DMS114 treated with DMSO at 0.1 percent for 48 hours (cell line): ENCODE measurements around the gene COL18A1.

Experiments used
- DNase-seq: peaks from one replicate; lab custom pipeline; 2025; ENCODE audit not compliant: unreplicated experiment; lab: John Stamatoyannopoulos, UW

COL18A1 gene

DNA sequence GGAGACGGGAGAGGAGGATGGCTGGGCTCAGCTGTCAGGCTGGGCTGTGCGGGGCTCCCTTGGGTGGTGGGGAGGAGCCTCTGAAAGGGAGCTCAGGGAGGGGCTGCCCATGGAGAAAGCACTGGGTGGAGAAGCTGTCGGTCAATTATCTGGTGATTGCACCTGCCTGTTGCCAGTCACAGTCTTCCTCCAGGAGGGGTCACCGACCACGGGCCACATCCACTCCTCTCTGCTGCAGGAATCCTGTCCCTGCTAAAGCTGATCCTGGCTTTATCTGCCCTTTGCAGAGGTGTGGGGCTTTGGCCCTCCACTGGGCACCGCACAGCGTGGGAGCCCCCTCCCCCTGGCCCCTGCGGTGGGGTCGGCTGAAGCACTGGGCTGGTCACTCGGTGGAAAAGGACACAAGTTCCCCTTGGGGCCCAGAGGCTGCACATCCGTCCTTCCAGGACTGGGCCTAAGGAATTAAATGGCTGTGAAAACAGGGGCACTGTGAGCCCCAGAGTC, 21.8 kb upstream of the COL18A1 start:
- no peak for DNase-seq

- DNase-seq = no peak
Observed at GRCh38 chr21:45383615-45384201, 21.3 kb upstream of the COL18A1 start.

- no peak for DNase-seq
Observed at GRCh38 chr21:45384656-45385548, 20.1 kb upstream of the COL18A1 start.

GRCh38 chr21:45385549-45386050, 19.4 kb upstream of the COL18A1 start:
- no peak for DNase-seq

- DNase-seq = no peak
Observed at GRCh38 chr21:45386336-45386727, 18.6 kb upstream of the COL18A1 start.

GRCh38 chr21:45386728-45387371, 18.1 kb upstream of the COL18A1 start:
- no peak for DNase-seq

DNA sequence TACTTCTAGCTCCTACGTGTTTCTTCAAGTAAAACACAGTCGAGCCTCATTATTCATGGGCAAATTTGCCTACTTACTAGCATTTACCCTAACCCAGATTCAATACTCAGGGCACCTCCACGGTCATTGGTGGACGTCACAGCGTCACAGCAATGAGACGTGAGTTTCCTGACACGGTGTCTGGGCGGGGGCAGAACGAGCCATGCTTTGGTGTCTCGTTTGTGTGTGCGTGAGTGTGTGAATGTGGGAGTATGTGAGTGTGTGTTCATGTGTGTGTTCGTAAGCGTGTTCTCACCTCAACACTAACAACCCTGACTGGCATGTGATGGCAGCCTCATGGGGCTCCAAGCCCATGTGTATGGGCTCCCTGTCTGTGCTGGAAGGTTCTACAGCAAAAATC, 17.5 kb upstream of the COL18A1 start:
- DNase-seq = no peak

- no peak for DNase-seq
Observed at GRCh38 chr21:45388011-45388521, 16.9 kb upstream of the COL18A1 start.

DNA sequence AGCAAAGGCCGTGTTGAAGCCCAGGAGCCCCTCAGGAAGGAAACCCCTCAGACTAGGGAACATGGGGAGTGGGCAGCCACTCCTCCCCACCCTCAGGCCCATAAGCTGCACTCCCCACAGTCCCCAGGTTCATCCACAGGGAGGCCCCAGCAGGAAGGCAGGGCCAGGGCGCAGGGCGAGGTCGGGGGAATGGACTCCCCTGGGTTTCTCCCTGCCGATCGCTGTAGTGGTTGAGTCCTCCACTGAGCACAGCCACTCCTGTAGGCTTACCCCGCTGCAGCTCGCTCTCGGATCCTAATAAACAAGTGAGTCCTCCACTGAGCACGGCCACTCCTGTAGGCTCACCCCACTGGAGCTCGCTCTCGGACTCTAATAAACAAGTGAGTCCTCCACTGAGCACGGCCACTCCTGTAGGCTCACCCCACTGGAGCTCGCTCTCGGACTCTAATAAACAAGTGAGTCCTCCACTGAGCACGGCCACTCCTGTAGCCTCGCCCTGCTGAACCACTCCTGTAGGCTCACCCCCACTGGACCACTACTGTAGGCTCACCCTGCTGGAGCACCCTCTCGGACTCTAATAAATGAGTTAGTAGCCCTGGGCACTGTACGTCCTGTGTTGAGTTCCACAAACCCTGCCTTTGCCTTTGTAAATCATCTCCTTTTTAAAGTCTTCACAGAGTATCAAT, 16.2 kb upstream of the COL18A1 start:
- DNase-seq = no peak

GRCh38 chr21:45390121-45390751, 14.7 kb upstream of the COL18A1 start:
- DNase-seq = no peak

GRCh38 chr21:45390831-45391742, 13.9 kb upstream of the COL18A1 start:
- no peak for DNase-seq

- no peak for DNase-seq
Observed at GRCh38 chr21:45391743-45392572, 13.0 kb upstream of the COL18A1 start.

GRCh38 chr21:45392573-45392971, 12.4 kb upstream of the COL18A1 start:
- DNase-seq = no peak

- DNase-seq = no peak
Observed at GRCh38 chr21:45393021-45393420, 11.9 kb upstream of the COL18A1 start.

GRCh38 chr21:45393833-45394638, 10.9 kb upstream of the COL18A1 start:
- no peak for DNase-seq

DNA sequence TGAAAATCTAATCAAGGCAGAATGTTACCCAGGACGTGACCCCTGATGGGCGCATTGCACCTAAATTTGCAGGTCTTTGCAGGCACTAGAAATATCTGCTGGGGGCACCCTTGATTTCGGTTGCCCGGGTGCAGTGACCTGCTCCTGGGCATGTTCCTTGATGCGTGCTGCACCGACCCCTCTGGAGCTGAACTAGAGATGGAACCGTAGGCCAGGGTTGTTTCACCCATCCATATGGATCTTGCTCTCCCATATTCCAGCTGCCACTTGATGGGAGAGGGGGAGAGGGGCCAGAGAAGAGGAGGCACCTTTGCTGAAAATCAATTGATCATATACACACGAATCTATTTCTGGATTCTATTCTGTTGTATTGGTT, 8.4 kb upstream of the COL18A1 start:
- DNase-seq = no peak

DNA sequence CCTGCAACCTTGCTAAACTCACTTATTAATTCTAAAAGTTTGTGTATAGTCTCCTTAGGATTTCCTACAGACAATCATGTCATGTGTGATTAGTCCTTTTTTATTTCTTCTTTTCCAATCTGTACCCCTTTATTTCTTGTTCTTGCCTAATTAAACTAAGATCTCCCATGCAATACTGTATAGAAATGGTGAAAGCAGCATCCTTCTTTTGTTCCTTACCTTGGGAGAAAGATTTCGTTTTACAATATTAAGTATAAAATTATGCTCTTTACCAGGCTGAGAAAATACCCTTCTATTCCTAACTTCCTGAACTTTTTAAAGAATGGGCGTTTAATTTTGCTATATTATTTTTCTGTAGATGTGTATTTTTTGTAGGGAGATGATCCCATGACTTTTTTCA, 7.6 kb upstream of the COL18A1 start:
- DNase-seq = no peak

- DNase-seq = no peak
Observed at GRCh38 chr21:45401054-45401518, 3.9 kb upstream of the COL18A1 start.
